K562 (cell line): ENCODE results near the gene ELF2. TPM values are rescaled to one million over a fixed set of nuclear protein-coding genes. Genes with fewer than 3 reads are reported as not detected.

Experiments used
- CHD1 ChIP-seq: fragments of 200-600 bp; sonication (generic); IDR thresholded peaks from one replicate; pipeline ENCODE4 v1.6.1; 2012; ENCODE audit warnings: mild to moderate bottlenecking, moderate library complexity, low read length, inconsistent platforms
- CHD2 ChIP-seq: IDR thresholded peaks from 2 replicates; pipeline ENCODE4 v1.6.1; 2011; ENCODE audit warnings: low read depth, low read length
- DNMT1 ChIP-seq: fragments of 450-650 bp; IDR thresholded peaks from 2 replicates; pipeline ENCODE4 v1.6.1; 2016; ENCODE audit warnings: antibody characterized with exemption, mild to moderate bottlenecking
- FOXK1 ChIP-seq: sonication (generic); formaldehyde crosslinking; IDR thresholded peaks from 2 replicates; pipeline ENCODE4 v1.8.0; 2022; ENCODE audit warnings: missing genetic modification reagents, mild to moderate bottlenecking, borderline replicate concordance
- HBP1 ChIP-seq: fragments of 450-650 bp; formaldehyde crosslinking; IDR thresholded peaks from 2 replicates; pipeline ENCODE4 v1.4.0; 2022; ENCODE audit warnings: missing genetic modification characterization
- LARP7 ChIP-seq: fragments of 450-650 bp; IDR thresholded peaks from 2 replicates; pipeline ENCODE4 v1.6.1; 2016
- MAZ ChIP-seq, 2 experiments: fragments of 450-650 bp in 1 of 2; sonication (generic) in 1 of 2; formaldehyde crosslinking; IDR thresholded peaks in 1 of 2; conservative IDR thresholded peaks in 1 of 2; 2 replicates each; pipeline versions ENCODE4 v1.4.0 to v1.5.0; 2020; ENCODE audit warnings: mild to moderate bottlenecking in 1 of 2, missing genetic modification reagents in 1 of 2
- MTA2 ChIP-seq: fragments of 450-650 bp; IDR thresholded peaks from 2 replicates; pipeline ENCODE4 v1.6.1; 2016; ENCODE audit warnings: low read depth
- NRF1 ChIP-seq, 2 experiments: fragments of 450-650 bp; IDR thresholded peaks in 1 of 2; conservative IDR thresholded peaks in 1 of 2; 2 replicates each; pipeline ENCODE4 v1.6.1; 2014; ENCODE audit warnings: mild to moderate bottlenecking in 2 of 2
- RUNX1 ChIP-seq: sonication (generic); IDR thresholded peaks from 2 replicates; pipeline ENCODE4 v1.6.1; 2016; ENCODE audit warnings: antibody characterized with exemption, low read depth
- VEZF1 ChIP-seq: fragments of 200-800 bp; sonication (Bioruptor generic); IDR thresholded peaks from 2 replicates; pipeline ENCODE4 v1.6.1; 2017; ENCODE audit warnings: missing genetic modification characterization, missing compliant biosample characterization
- WHSC1 ChIP-seq: IDR thresholded peaks from one replicate; pipeline ENCODE4 v1.6.1; 2012; ENCODE audit warnings: low read length, control low read depth, inconsistent platforms
- ZFP91 ChIP-seq: sonication (generic); formaldehyde crosslinking; IDR thresholded peaks from 2 replicates; pipeline ENCODE4 v1.8.0; 2022; ENCODE audit warnings: mild to moderate bottlenecking, missing genetic modification reagents
- ZNF347 ChIP-seq: fragments of 450-650 bp; formaldehyde crosslinking; IDR thresholded peaks from 2 replicates; pipeline ENCODE4 v1.4.0; 2020; ENCODE audit warnings: low read depth, mild to moderate bottlenecking, moderate library complexity
- polyA plus RNA-seq, 8 experiments: library from polyadenylated mRNA; depleted of rRNA in 4 of 8; stranded (reverse) in 5 of 8; unstranded in 3 of 8; fragments of >200 nt; fragmentation: Nextera tagmentation in 2 of 8; fragmentation: Illumina TruSeq in 1 of 8; extraction: Ambion mirVana in 2 of 8; extraction: Trizol in 1 of 8; gene quantifications; 2 replicates each; pipeline versions ENCODE4 v1.2.1 to v1.2.3, GENCODE V29; 2011 to 2014; ENCODE audit warnings: inconsistent platforms in 1 of 8, missing spikeins in 1 of 8
- total RNA-seq, 7 experiments: library from RNA; depleted of rRNA in 6 of 7; stranded (reverse); fragments of >200 nt in 6 of 7; fragmentation: Illumina TruSeq in 2 of 7; extraction: Trizol in 2 of 7; gene quantifications; 2 replicates each; pipeline versions ENCODE4 v1.2.1 to v1.2.3, GENCODE V29; 2011 to 2021; ENCODE audit warnings: low replicate concordance in 1 of 7

The ELF2 gene
- total and polyA plus RNA-seq, 9 of the 15 experiments (the other 6 are each of a cell fraction or from before 2014, with no cell fraction given): 9.4 to 58.7 (median 41.6) TPM

GRCh38 chr4:139082750-139083606 lies 94.0 kb downstream of the ELF2 start (continued):
- TF ChIP-seq ZNF347 (CRISPR knock-in tag) (no peak), VEZF1 (CRISPR knock-in tag) (peak; percentile 98), CHD1 (no peak), HBP1 (CRISPR knock-in tag) (no peak), LARP7 (0 out of 2 replicates have a peak, but pooled peaks have one; percentile 40), MTA2 (0 out of 2 replicates have a peak, but pooled peaks have one; percentile 8), ZFP91 (CRISPR knock-in tag) (no peak), NRF1 (conservative IDR thresholded peaks at IDR 0.05 in 1 of 2, IDR thresholded peaks at IDR 0.05 in 1 of 2) (peak; percentile 65 to 72), CHD2 (peak; percentile 74), WHSC1 (no peak), MAZ (CRISPR knock-in tag; conservative IDR thresholded peaks at IDR 0.05 in 1 of 2, IDR thresholded peaks at IDR 0.05 in 1 of 2) (peak; percentile 60 to 77; a peak in 3 of 4 replicates), FOXK1 (CRISPR knock-in tag) (peak; percentile 88; the same call in 1 of the 2 replicates), DNMT1 (0 out of 2 replicates have a peak, but pooled peaks have one; percentile 43), RUNX1 (no peak)
